H1 (cell line): ENCODE results near the gene CPNE4. TPM values are rescaled to one million over a fixed set of nuclear protein-coding genes. Genes with fewer than 3 reads are reported as not detected.

Experiments
- CTCF ChIA-PET: fragments of 300-600 bp; sonication (Branson Sonifier 250); formaldehyde crosslinking; loops from one replicate; lab custom pipeline; 2021; ENCODE audit not compliant: partially characterized antibody; lab: Charles Lee
- POLR2A ChIA-PET: fragments of 300-600 bp; sonication (Branson Sonifier 250); formaldehyde crosslinking; loops from one replicate; lab custom pipeline; 2021; ENCODE audit warnings: inconsistent platforms; ENCODE audit not compliant: partially characterized antibody; lab: Charles Lee
- DNase-seq, 2 experiments: peaks; one replicate each; pipeline versions ENCODE4 v3.0.0 to v3.0.0-alpha.2; 2010 to 2022; ENCODE audit warnings: low spot score in 2 of 2, low read depth in 1 of 2, mixed read lengths in 1 of 2
- FAIRE-seq: peaks from 2 replicates; lab custom pipeline; 2011; peaks lifted over from hg19 to GRCh38; lab: Jason Lieb, UNC
- H2AFZ ChIP-seq: 2 replicates; pipeline ENCODE4 v1.8.1; 2012; ENCODE audit warnings: low read length, inconsistent platforms
- H2AK5ac ChIP-seq: 2 replicates; pipeline ENCODE4 v1.6.1; 2013; ENCODE audit warnings: low read depth, low read length
- H2BK120ac ChIP-seq: replicated peaks from 2 replicates; pipeline ENCODE3; 2013; ENCODE audit warnings: low read depth, low read length, inconsistent platforms
- H2BK12ac ChIP-seq: 2 replicates; pipeline ENCODE4 v1.6.1; 2013; ENCODE audit warnings: low read depth, low read length
- H2BK15ac ChIP-seq: 2 replicates; pipeline ENCODE4 v1.6.1; 2013; ENCODE audit warnings: low read length
- H2BK20ac ChIP-seq: 2 replicates; pipeline ENCODE4 v1.6.1; 2013; ENCODE audit warnings: low read length
- H2BK5ac ChIP-seq: 2 replicates; pipeline ENCODE4 v1.6.1; 2013; ENCODE audit warnings: low read depth, low read length
- H3K14ac ChIP-seq: 2 replicates; pipeline ENCODE4 v1.6.1; 2013; ENCODE audit warnings: inconsistent platforms; ENCODE audit not compliant: insufficient read length
- H3K18ac ChIP-seq: 2 replicates; pipeline ENCODE4 v1.6.1; 2013; ENCODE audit warnings: low read length; ENCODE audit errors: extremely low read depth
- H3K23ac ChIP-seq: 2 replicates; pipeline ENCODE4 v1.6.1; 2013; ENCODE audit warnings: inconsistent platforms; ENCODE audit not compliant: insufficient read length
- H3K23me2 ChIP-seq: 2 replicates; pipeline ENCODE4 v1.6.1; 2013; ENCODE audit warnings: low read depth, low read length
- H3K27ac ChIP-seq: 2 replicates; pipeline ENCODE4 v1.6.1; 2011; ENCODE audit warnings: low read depth, low read length, inconsistent platforms
- H3K27me3 ChIP-seq, 4 experiments: replicated peaks in 1 of 4; 1 replicate in 1 of 4; 2 replicates in 3 of 4; pipeline versions ENCODE4 v1.6.1 to v1.8.1; 2011 to 2013; ENCODE audit warnings: low read length in 3 of 4, mild to moderate bottlenecking in 3 of 4, inconsistent platforms in 2 of 4, mixed read lengths in 2 of 4, moderate library complexity in 1 of 4; ENCODE audit not compliant: control insufficient read depth in 3 of 4, insufficient read depth in 3 of 4; ENCODE audit errors: extremely low read depth in 1 of 4
- H3K36me3 ChIP-seq, 4 experiments: 2 replicates each; pipeline versions ENCODE4 v1.6.1 to v1.8.1; 2011 to 2013; ENCODE audit warnings: mild to moderate bottlenecking in 4 of 4, low read length in 3 of 4, moderate library complexity in 2 of 4, control low read depth in 1 of 4, inconsistent platforms in 1 of 4; ENCODE audit not compliant: insufficient read depth in 4 of 4, control insufficient read depth in 2 of 4
- H3K4ac ChIP-seq: replicated peaks from 2 replicates; pipeline ENCODE3; 2013; ENCODE audit warnings: low read length, low read depth, mixed read lengths, inconsistent platforms; ENCODE audit not compliant: insufficient read length
- H3K4me1 ChIP-seq, 4 experiments: replicated peaks in 1 of 4; 1 replicate in 1 of 4; 2 replicates in 3 of 4; pipeline versions ENCODE4 v1.6.1 to v1.8.1; 2011 to 2013; ENCODE audit warnings: low read length in 3 of 4, inconsistent platforms in 2 of 4, mixed read lengths in 1 of 4; ENCODE audit not compliant: insufficient read depth in 4 of 4, control insufficient read depth in 3 of 4
- H3K4me2 ChIP-seq, 2 experiments: 2 replicates each; pipeline versions ENCODE4 v1.6.1 to v1.8.1; 2011 to 2013; ENCODE audit warnings: low read depth in 2 of 2, low read length in 2 of 2, control low read depth in 1 of 2, inconsistent platforms in 1 of 2, mild to moderate bottlenecking in 1 of 2; ENCODE audit not compliant: insufficient read depth in 1 of 2
- H3K4me3 ChIP-seq, 4 experiments: fragments of 200-600, 300-600 bp in 1 of 4; sonication (generic), shearing (Covaris generic), sonication (Bioruptor Twin) in 1 of 4; 2 replicates each; pipeline versions ENCODE4 v1.5.1 to v1.8.1; 2011 to 2016; ENCODE audit warnings: low read length in 4 of 4, low read depth in 3 of 4, control low read depth in 2 of 4, inconsistent platforms in 2 of 4, mild to moderate bottlenecking in 2 of 4, mixed read lengths in 1 of 4, moderate library complexity in 1 of 4; ENCODE audit not compliant: insufficient read depth in 2 of 4; ENCODE audit errors: extremely low read depth in 1 of 4
- H3K56ac ChIP-seq: replicated peaks from 2 replicates; pipeline ENCODE3; 2013; ENCODE audit warnings: low read depth, mild to moderate bottlenecking, mixed read lengths, low read length, inconsistent platforms; ENCODE audit not compliant: insufficient read length
- H3K79me1 ChIP-seq: 2 replicates; pipeline ENCODE4 v1.6.1; 2013; ENCODE audit warnings: low read depth, low read length, control low read depth
- H3K79me2 ChIP-seq, 2 experiments: 2 replicates each; pipeline versions ENCODE4 v1.6.1 to v1.8.1; 2012 to 2013; ENCODE audit warnings: low read length in 2 of 2, mild to moderate bottlenecking in 2 of 2, inconsistent platforms in 1 of 2; ENCODE audit not compliant: insufficient read depth in 2 of 2, control insufficient read depth in 1 of 2
- H3K9ac ChIP-seq, 4 experiments: replicated peaks in 1 of 4; 1 replicate in 1 of 4; 2 replicates in 3 of 4; pipeline versions ENCODE4 v1.6.1 to v1.8.1; 2011 to 2013; ENCODE audit warnings: low read depth in 3 of 4, low read length in 3 of 4, control low read depth in 2 of 4, mild to moderate bottlenecking in 2 of 4, moderate library complexity in 2 of 4, inconsistent platforms in 1 of 4; ENCODE audit errors: extremely low read depth in 1 of 4
- H3K9me3 ChIP-seq, 2 experiments: 2 replicates each; pipeline versions ENCODE4 v1.6.1 to v1.8.1; 2012 to 2013; ENCODE audit warnings: mild to moderate bottlenecking in 2 of 2, moderate library complexity in 2 of 2, control low read depth in 1 of 2, inconsistent platforms in 1 of 2, low read depth in 1 of 2, low read length in 1 of 2, mixed read lengths in 1 of 2; ENCODE audit not compliant: insufficient read depth in 2 of 2
- H4K20me1 ChIP-seq, 2 experiments: replicated peaks in 1 of 2; 2 replicates each; pipeline versions ENCODE3 to v1.8.1; 2011 to 2013; ENCODE audit warnings: inconsistent platforms in 2 of 2, low read length in 2 of 2, mild to moderate bottlenecking in 1 of 2; ENCODE audit not compliant: insufficient read depth in 2 of 2, control insufficient read depth in 1 of 2
- H4K5ac ChIP-seq: 2 replicates; pipeline ENCODE4 v1.6.1; 2013; ENCODE audit warnings: low read length, low read depth, mixed read lengths, inconsistent platforms; ENCODE audit not compliant: insufficient read length
- H4K8ac ChIP-seq: 2 replicates; pipeline ENCODE4 v1.8.0; 2013; ENCODE audit warnings: mild to moderate bottlenecking, moderate library complexity, low read length, inconsistent platforms; ENCODE audit not compliant: insufficient read depth; ENCODE audit errors: extremely low read depth
- H4K91ac ChIP-seq: replicated peaks from 2 replicates; pipeline ENCODE3; 2013; ENCODE audit warnings: low read length, mixed read lengths, inconsistent platforms; ENCODE audit not compliant: insufficient read length
- BCL11A ChIP-seq, 2 experiments: IDR thresholded peaks; one replicate each; pipeline ENCODE4 v1.6.1; 2011; ENCODE audit warnings: low read depth in 2 of 2, low read length in 2 of 2, mild to moderate bottlenecking in 2 of 2
- CBX5 ChIP-seq: fragments of 300-800, 300-1000 bp; sonication (generic); IDR thresholded peaks from 2 replicates; pipeline ENCODE4 v1.7.1; 2016; ENCODE audit warnings: antibody characterized with exemption, low read length, low read depth
- CEBPB ChIP-seq: IDR thresholded peaks from 2 replicates; pipeline ENCODE4 v1.6.1; 2012; ENCODE audit warnings: low read depth, low read length
- GTF2F1 ChIP-seq: IDR thresholded peaks from 2 replicates; pipeline ENCODE4 v1.6.1; 2012; ENCODE audit warnings: low read depth, low read length, improper control_type of control experiment, borderline replicate concordance
- JUND ChIP-seq: IDR thresholded peaks from 2 replicates; pipeline ENCODE4 v1.6.1; 2011; ENCODE audit warnings: mild to moderate bottlenecking, improper control_type of control experiment, low read length
- KDM1A ChIP-seq: fragments of 200-600, 300-600 bp; sonication (generic); IDR thresholded peaks from 2 replicates; pipeline ENCODE4 v1.7.1; 2016; ENCODE audit warnings: mild to moderate bottlenecking, low read length, borderline replicate concordance
- MAFK ChIP-seq: IDR thresholded peaks from 2 replicates; pipeline ENCODE4 v1.6.1; 2012; ENCODE audit warnings: low read depth, mild to moderate bottlenecking, improper control_type of control experiment, low read length
- MAX ChIP-seq: IDR thresholded peaks from 2 replicates; pipeline ENCODE4 v1.6.1; 2012; ENCODE audit warnings: inconsistent platforms
- POLR2AphosphoS5 ChIP-seq: IDR thresholded peaks from 2 replicates; pipeline ENCODE4 v1.6.1; 2011; ENCODE audit warnings: low read depth, low read length
- POU5F1 ChIP-seq: IDR thresholded peaks from 2 replicates; pipeline ENCODE4 v1.6.1; 2011; ENCODE audit warnings: low read depth, mild to moderate bottlenecking, low read length, moderate library complexity
- SIN3A ChIP-seq, 2 experiments: IDR thresholded peaks in 1 of 2; conservative IDR thresholded peaks in 1 of 2; 2 replicates each; pipeline ENCODE4 v1.6.1; 2011 to 2012; ENCODE audit warnings: low read length in 2 of 2, improper control_type of control experiment in 1 of 2, low read depth in 1 of 2, mild to moderate bottlenecking in 1 of 2
- SIX5 ChIP-seq: IDR thresholded peaks from 2 replicates; pipeline ENCODE4 v1.6.1; 2011; ENCODE audit warnings: mild to moderate bottlenecking, low read depth, low read length
- TBP ChIP-seq: IDR thresholded peaks from 2 replicates; pipeline ENCODE4 v1.6.1; 2011; ENCODE audit warnings: low read depth, low read length, improper control_type of control experiment
- YY1 ChIP-seq: IDR thresholded peaks from 2 replicates; pipeline ENCODE4 v1.6.1; 2011; ENCODE audit warnings: low read depth, mild to moderate bottlenecking, low read length
- WGBS, 2 experiments: shearing (Covaris generic) in 1 of 2; methylation state at CpG; one replicate each; pipeline versions ENCODE4 v1.1.6 to v1.1.7; 2013 to 2015; ENCODE audit warnings: low lambda C conversion rate in 2 of 2, mixed read lengths in 2 of 2, inconsistent platforms in 1 of 2, low coverage in 1 of 2, missing lambda C conversion rate in 1 of 2; ENCODE audit not compliant: insufficient replicate concordance in 2 of 2, insufficient coverage in 1 of 2, insufficient read length in 1 of 2; ENCODE audit errors: extremely low coverage in 1 of 2, missing lambda C conversion rate in 1 of 2; 5-methylcytosine and 5-hydroxymethylcytosine counted together
- polyA plus RNA-seq, 7 experiments: library from polyadenylated mRNA; depleted of rRNA in 3 of 7; stranded (reverse) in 5 of 7; unstranded in 2 of 7; fragments of >200 nt in 5 of 7; fragments of 200-250 nt in 2 of 7; gene quantifications; 1 replicate in 5 of 7; 2 replicates in 1 of 7; 4 replicates in 1 of 7; pipeline versions ENCODE4 v1.2.1 to v1.2.3, GENCODE V29; 2011 to 2013; ENCODE audit warnings: missing spikeins in 2 of 7, mixed read lengths in 2 of 7
- total RNA-seq: library from RNA; stranded (reverse); fragmentation: NEBNext Ultra II Directional; extraction: Animal tissue kit (Norgen Biotek cat#: 25700); gene quantifications from 2 replicates; pipeline ENCODE4 v1.2.1, GENCODE V29; 2021

Gene CPNE4
- total and polyA plus RNA-seq, 2 of the 8 experiments (the other 6 are each of a cell fraction or from before 2014, with no cell fraction given) = 0.82 to 3.8 TPM

GRCh38 chr3:131699001-131699400 lies 335.8 kb downstream of the CPNE4 start:
- Histone ChIP-seq H3K56ac (no peak overlapping the region), H3K4me3 (no peak overlapping the region), H3K36me3 (no peaks in the 10 kb centered on the region), H3K4ac (no peak overlapping the region), H3K79me1 (no peaks in the 10 kb centered on the region), H2BK12ac (no peak overlapping the region), H2BK120ac (no peak overlapping the region), H3K9me3 (no peaks in the 10 kb centered on the region), H2BK15ac (no peak overlapping the region), H3K18ac (no peak overlapping the region), H2BK20ac (no peak overlapping the region), H4K8ac (no peak overlapping the region), H3K4me1 (no peaks in the 10 kb centered on the region), H3K14ac (no peak overlapping the region), H3K4me2 (no peak overlapping the region), H3K79me2 (no peaks in the 10 kb centered on the region), H2AFZ (no peak overlapping the region), H4K5ac (no peak overlapping the region), H4K20me1 (no peaks in the 10 kb centered on the region), H4K91ac (no peak overlapping the region), H3K23ac (no peak overlapping the region), H3K23me2 (no peaks in the 10 kb centered on the region), H3K27me3 (no peaks in the 10 kb centered on the region), H3K9ac (no peak overlapping the region), H2BK5ac (no peak overlapping the region), H3K27ac (no peak overlapping the region), H2AK5ac (no peak overlapping the region)
- TF ChIP-seq KDM1A (no peak), MAX (no peak), SIX5 (no peak), GTF2F1 (no peak), MAFK (no peak), JUND (no peak), CEBPB (no peak), POLR2AphosphoS5 (no peak), SIN3A (conservative IDR thresholded peaks at IDR 0.05 in 1 of 2, IDR thresholded peaks at IDR 0.05 in 1 of 2; ENCODE audit: low read depth in 1 of 2, low read length in 2 of 2) (no peak), TBP (no peak), BCL11A (IDR thresholded peaks at IDR 0.05; ENCODE audit: low read depth in 2 of 2, low read length in 2 of 2) (no peak), POU5F1 (no peak), YY1 (no peak), CBX5 (no peak)
- DNase-seq = no peak
- FAIRE-seq = no peak
- ChIA-PET CTCF (interaction anchor here (1.0 kb wide), 1 partner anchor 150 kb away, joined by 3 read pairs; no protein-coding TSS in a partner anchor), POLR2A (interaction anchor here (0.6 kb wide), 1 partner anchor 154 kb away, joined by 3 read pairs; no protein-coding TSS in a partner anchor)
- 82% methylated on average over 1 of the region's 1 CpG; no CpG with 5 or more reads in 1 of the 2 experiments for WGBS, 2 experiments
